GM23248 (cell line): ENCODE results near the gene SCAF4. TPM values are rescaled to one million over a fixed set of nuclear protein-coding genes. Genes with fewer than 3 reads are reported as not detected.
A peak's percentile ranks its signal among the peaks of the same experiment; 100 is the strongest.
"Not testable (repeated sequence)": the region's sequence is repeated elsewhere in the genome, so short reads cannot be mapped to it uniquely, and the experiment has no call there.

Source experiments
- DNase-seq: peaks from one replicate; pipeline ENCODE4 v3.0.0-alpha.2; 2015
- H2AFZ ChIP-seq: fragments of 200-600 bp; sonication (generic); 2 replicates; pipeline ENCODE4 v1.6.1; 2016; ENCODE audit warnings: antibody characterized with exemption
- H3F3A ChIP-seq: fragments of 200-600 bp; sonication (generic); 2 replicates; pipeline ENCODE4 v1.6.1; 2016; ENCODE audit warnings: mild to moderate bottlenecking, antibody characterized with exemption, mixed run types; ENCODE audit not compliant: insufficient read depth
- H3K27ac ChIP-seq: fragments of 200-600 bp; sonication (generic); 2 replicates; pipeline ENCODE4 v1.5.1; 2016; ENCODE audit warnings: mild to moderate bottlenecking
- H3K27me3 ChIP-seq: fragments of 200-600 bp; sonication (generic); replicated peaks from 2 replicates; pipeline ENCODE4 v1.6.1; 2016; ENCODE audit warnings: mild to moderate bottlenecking; ENCODE audit not compliant: insufficient read depth
- H3K36me3 ChIP-seq: fragments of 200-600 bp; sonication (generic); 2 replicates; pipeline ENCODE4 v1.6.1; 2016; ENCODE audit warnings: low read depth, mild to moderate bottlenecking
- H3K4me1 ChIP-seq: fragments of 200-600 bp; sonication (generic); 2 replicates; pipeline ENCODE4 v1.6.1; 2016; ENCODE audit warnings: mild to moderate bottlenecking; ENCODE audit not compliant: insufficient read depth
- H3K4me2 ChIP-seq: fragments of 200-600 bp; sonication (generic); one replicate; pipeline ENCODE4 v1.6.1; 2016; ENCODE audit warnings: mild to moderate bottlenecking; ENCODE audit not compliant: unreplicated experiment
- H3K4me3 ChIP-seq: fragments of 200-600 bp; sonication (generic); 2 replicates; pipeline ENCODE4 v1.5.1; 2016; ENCODE audit warnings: mild to moderate bottlenecking
- H3K79me2 ChIP-seq: fragments of 200-600 bp; sonication (generic); 2 replicates; pipeline ENCODE4 v1.6.1; 2016; ENCODE audit warnings: mild to moderate bottlenecking; ENCODE audit not compliant: insufficient read depth
- H3K9ac ChIP-seq: fragments of 200-600 bp; sonication (generic); 2 replicates; pipeline ENCODE4 v1.6.1; 2016; ENCODE audit warnings: mild to moderate bottlenecking
- H3K9me2 ChIP-seq: fragments of 200-600 bp; sonication (generic); 2 replicates; pipeline ENCODE4 v1.6.1; 2016; ENCODE audit warnings: mixed run types, mild to moderate bottlenecking, moderate library complexity; ENCODE audit not compliant: insufficient read depth
- H3K9me3 ChIP-seq: fragments of 200-600 bp; sonication (generic); one replicate; pipeline ENCODE4 v1.6.1; 2017; ENCODE audit warnings: low read depth
- H4K20me1 ChIP-seq: fragments of 200-600 bp; sonication (generic); 2 replicates; pipeline ENCODE4 v1.6.0; 2016; ENCODE audit not compliant: insufficient read depth
- EZH2 ChIP-seq: fragments of 200-600 bp; sonication (generic); IDR thresholded peaks from 2 replicates; pipeline ENCODE4 v1.6.1; 2018; ENCODE audit warnings: antibody characterized with exemption, mild to moderate bottlenecking; ENCODE audit not compliant: insufficient read depth, poor library complexity, severe bottlenecking
- EZH2phosphoT487 ChIP-seq: fragments of 200-600 bp; sonication (generic); IDR thresholded peaks from 2 replicates; pipeline ENCODE4 v1.6.1; 2018; ENCODE audit warnings: antibody characterized with exemption, moderate library complexity, mild to moderate bottlenecking, low read depth; ENCODE audit not compliant: insufficient read depth
- WGBS, 2 experiments: methylation state at CpG; one replicate each; pipeline ENCODE4 v1.1.6; 2015 to 2017; ENCODE audit warnings: low lambda C conversion rate in 2 of 2, low coverage in 1 of 2; ENCODE audit errors: missing lambda C conversion rate in 2 of 2; 5-methylcytosine and 5-hydroxymethylcytosine counted together
- in situ Hi-C: fragments of 300-500 bp; cut with MboI; formaldehyde crosslinking; loops from 2 replicates; pipeline ENCODE4 v1.15.0; 2020
- polyA plus RNA-seq: library from polyadenylated mRNA; unstranded; fragments of >200 nt; fragmentation: Nextera tagmentation; extraction: Ambion mirVana; gene quantifications from 2 replicates; pipeline ENCODE4 v1.2.1, GENCODE V29; 2016
- total RNA-seq: library from RNA; depleted of rRNA; stranded (reverse); fragments of >200 nt; shearing (Covaris generic); gene quantifications from 2 replicates; pipeline ENCODE4 v1.2.3, GENCODE V29; 2014

The SCAF4 gene
- total and polyA plus RNA-seq, 2 experiments from 2014 or later, result 3.2 to 19.4 TPM

DNA sequence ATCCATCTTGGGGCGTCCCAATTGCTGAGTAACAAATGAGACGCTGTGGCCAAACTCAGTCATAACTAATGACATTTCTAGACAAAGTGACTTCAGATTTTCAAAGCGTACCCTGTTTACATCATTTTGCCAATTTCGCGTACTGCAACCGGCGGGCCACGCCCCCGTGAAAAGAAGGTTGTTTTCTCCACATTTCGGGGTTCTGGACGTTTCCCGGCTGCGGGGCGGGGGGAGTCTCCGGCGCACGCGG is 72.7 kb downstream of the SCAF4 start:
- Histone ChIP-seq H3K27me3 (no peaks in the 10 kb centered on the region), H3K36me3 (no peaks in the 10 kb centered on the region; the same call in 1 of the 2 replicates), H3K9ac (peak overlapping the region; percentile 96), H3K9me2 (no peaks in the 10 kb centered on the region), H4K20me1 (no peaks in the 10 kb centered on the region; the same call in 1 of the 2 replicates), H3K4me3 (peak overlapping the region; percentile 100), H3K79me2 (peaks cover 42% of the 10 kb centered on the region), H3K9me3 (no peaks in the 10 kb centered on the region), H3K4me1 (peaks cover 5% of the 10 kb centered on the region; the same call in 1 of the 2 replicates), H3K27ac (peak overlapping the region; percentile 89), H3K4me2 (peak overlapping the region; percentile 68), H3F3A (no peaks in the 10 kb centered on the region), H2AFZ (peak overlapping the region; percentile 87)
- DNase-seq, result no peak
- WGBS, 2 experiments, result 1 to 2% methylated on average over 15 to 18 of the region's 18 CpGs
- in situ Hi-C loops, result no loop called here
- TF ChIP-seq EZH2phosphoT487 (no peak), EZH2 (no peak)

GRCh38 chr21:31658053-31658452 is 73.9 kb downstream of the SCAF4 start:
- H3K27ac ChIP-seq, result no peak overlapping the region
- H3F3A ChIP-seq, result no peaks in the 10 kb centered on the region
- peaks cover 5% of the 10 kb centered on the region; the same call in 1 of the 2 replicates for H3K4me1 ChIP-seq
- in situ Hi-C loops, result no loop called here
- H3K9me3 ChIP-seq, result no peaks in the 10 kb centered on the region
- no peak for DNase-seq
- H2AFZ ChIP-seq, result no peak overlapping the region
- peaks cover 31% of the 10 kb centered on the region for H3K79me2 ChIP-seq
- H3K9me2 ChIP-seq, result no peaks in the 10 kb centered on the region
- no peaks in the 10 kb centered on the region for H3K36me3 ChIP-seq
- H3K9ac ChIP-seq, result no peak overlapping the region
- no peak overlapping the region for H3K4me2 ChIP-seq
- TF ChIP-seq EZH2phosphoT487, result no peak
- no peak for TF ChIP-seq EZH2
- WGBS, 2 experiments, result 67 to 73% methylated on average over 9 of the region's 9 CpGs
- no peak overlapping the region for H3K4me3 ChIP-seq
- H4K20me1 ChIP-seq, result no peaks in the 10 kb centered on the region; the same call in 1 of the 2 replicates
- no peaks in the 10 kb centered on the region for H3K27me3 ChIP-seq

GRCh38 chr21:31656199-31657095 is 75.5 kb downstream of the SCAF4 start:
- H3K9me2 ChIP-seq, result no peaks in the 10 kb centered on the region
- H3K4me1 ChIP-seq, result peaks cover 5% of the 10 kb centered on the region; the same call in 1 of the 2 replicates
- H3K9me3 ChIP-seq, result no peaks in the 10 kb centered on the region
- no peak overlapping the region for H3K4me3 ChIP-seq
- H3K27me3 ChIP-seq, result no peaks in the 10 kb centered on the region
- H3K27ac ChIP-seq, result no peak overlapping the region
- H3K9ac ChIP-seq, result no peak overlapping the region
- WGBS, 2 experiments, result 81 to 82% methylated on average over 12 to 13 of the region's 13 CpGs
- no peaks in the 10 kb centered on the region for H3K36me3 ChIP-seq
- no peak overlapping the region for H2AFZ ChIP-seq
- no peaks in the 10 kb centered on the region for H3F3A ChIP-seq
- no peak overlapping the region for H3K4me2 ChIP-seq
- TF ChIP-seq EZH2phosphoT487 (no peak), EZH2 (no peak)
- in situ Hi-C loops, result no loop called here
- peak; percentile 53 for DNase-seq
- peaks cover 15% of the 10 kb centered on the region for H3K79me2 ChIP-seq
- no peaks in the 10 kb centered on the region for H4K20me1 ChIP-seq

DNA sequence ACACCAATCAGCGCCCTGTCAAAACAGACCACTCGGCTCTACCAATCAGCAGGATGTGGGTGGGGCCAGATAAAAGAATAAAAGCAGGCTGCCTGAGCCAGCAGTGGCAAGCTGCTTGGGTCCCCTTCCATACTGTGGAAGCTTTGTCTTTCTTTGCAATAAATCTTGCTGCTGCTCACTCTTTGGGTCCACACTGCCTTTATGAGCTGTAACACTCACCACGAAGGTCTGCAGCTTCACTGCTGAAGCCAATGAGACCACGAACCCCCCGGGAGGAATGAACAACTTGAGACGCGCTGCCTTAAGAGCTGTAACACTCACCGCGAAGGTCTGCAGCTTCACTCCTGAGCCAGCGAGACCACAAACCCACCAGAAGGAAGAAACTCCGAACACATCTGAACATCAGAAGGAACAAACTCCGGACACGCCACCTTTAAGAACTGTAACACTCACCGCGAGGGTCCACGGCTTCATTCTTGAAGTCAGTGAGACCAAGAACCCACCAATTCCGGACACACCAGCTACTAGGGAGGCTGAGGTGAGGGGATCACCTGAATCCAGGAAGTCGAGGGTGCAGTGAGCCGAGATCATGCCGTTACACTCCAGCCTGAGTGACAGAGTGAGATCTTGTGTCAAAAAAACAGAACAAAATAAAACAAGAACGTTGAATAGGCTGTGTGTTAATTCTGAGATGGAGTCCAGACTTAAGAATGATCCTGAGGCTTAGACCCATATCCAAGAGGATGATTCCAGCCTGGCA is 76.9 kb downstream of the SCAF4 start:
- H3K9me3 ChIP-seq, H4K20me1 ChIP-seq, H2AFZ ChIP-seq, H3K9ac ChIP-seq, H3K79me2 ChIP-seq, H3K36me3 ChIP-seq, H3K27ac ChIP-seq, H3F3A ChIP-seq, H3K4me2 ChIP-seq, DNase-seq, H3K9me2 ChIP-seq, H3K4me3 ChIP-seq, in situ Hi-C loops, H3K4me1 ChIP-seq, H3K27me3 ChIP-seq: not testable (repeated sequence)
- WGBS, 2 experiments, result 88 to 90% methylated on average over 21 of the region's 21 CpGs
